GM21786 (cell line): ENCODE data around the gene NANOS2.

Experiments
- ATAC-seq: cut with Tn5 transposase; IDR thresholded peaks from one replicate; pipeline ENCODE4 v1.9.1; 2021; ENCODE audit not compliant: unreplicated experiment

NANOS2 gene

DNA sequence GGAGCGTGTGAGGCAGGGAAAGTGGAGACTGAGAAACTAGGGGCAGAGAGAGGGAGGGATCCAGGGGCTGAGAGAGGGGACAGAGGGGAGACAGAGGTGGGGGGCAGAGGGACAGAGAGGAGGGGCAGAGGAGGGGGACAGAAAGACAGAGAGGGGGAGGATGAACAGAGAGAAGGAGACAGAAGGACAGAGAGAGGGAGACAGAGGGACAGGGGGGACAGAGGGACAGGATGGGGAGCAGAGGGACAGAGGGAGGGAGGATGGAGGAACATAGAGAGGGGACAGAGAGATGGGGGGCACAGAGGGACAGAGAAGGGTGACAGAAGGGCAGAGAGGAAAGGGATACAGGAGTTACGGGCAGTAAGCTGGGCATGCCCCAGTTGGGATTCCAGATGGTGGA is 14.7 kb upstream of the NANOS2 start:
- no peak for ATAC-seq

DNA sequence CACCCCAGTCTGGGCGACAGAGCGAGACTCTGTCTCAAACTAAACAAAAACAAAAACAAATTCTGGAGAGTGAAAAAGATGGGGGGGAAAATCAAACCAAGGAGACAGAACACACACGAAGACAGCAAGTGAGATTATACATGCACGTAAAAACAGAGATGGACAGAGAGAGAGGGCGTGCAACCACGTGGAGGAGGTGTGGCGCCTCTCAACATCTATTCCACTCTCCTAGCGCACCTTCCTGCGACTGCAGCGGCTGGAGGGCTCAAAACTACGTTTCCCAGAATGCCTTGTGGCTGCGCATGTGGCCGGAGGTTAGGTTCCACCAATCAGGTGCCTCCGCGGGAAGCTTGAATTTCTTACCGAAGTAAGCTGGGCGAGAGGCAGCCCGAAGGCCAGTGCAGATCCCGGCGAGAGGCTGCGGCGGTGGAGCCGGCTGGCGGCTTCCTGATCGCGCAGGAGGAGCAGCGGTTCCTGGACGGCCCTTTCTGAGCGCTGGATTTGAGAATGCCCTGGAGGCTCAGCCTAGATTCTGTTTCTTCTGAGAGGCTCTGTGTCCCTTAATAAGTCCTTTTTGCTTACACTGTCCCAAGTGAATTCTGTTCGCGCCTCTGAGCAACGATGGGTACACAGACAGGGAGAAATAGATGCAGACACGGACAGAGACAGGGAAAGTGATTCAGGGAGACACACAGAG is 13.1 kb upstream of the NANOS2 start:
- ATAC-seq, result no peak

DNA sequence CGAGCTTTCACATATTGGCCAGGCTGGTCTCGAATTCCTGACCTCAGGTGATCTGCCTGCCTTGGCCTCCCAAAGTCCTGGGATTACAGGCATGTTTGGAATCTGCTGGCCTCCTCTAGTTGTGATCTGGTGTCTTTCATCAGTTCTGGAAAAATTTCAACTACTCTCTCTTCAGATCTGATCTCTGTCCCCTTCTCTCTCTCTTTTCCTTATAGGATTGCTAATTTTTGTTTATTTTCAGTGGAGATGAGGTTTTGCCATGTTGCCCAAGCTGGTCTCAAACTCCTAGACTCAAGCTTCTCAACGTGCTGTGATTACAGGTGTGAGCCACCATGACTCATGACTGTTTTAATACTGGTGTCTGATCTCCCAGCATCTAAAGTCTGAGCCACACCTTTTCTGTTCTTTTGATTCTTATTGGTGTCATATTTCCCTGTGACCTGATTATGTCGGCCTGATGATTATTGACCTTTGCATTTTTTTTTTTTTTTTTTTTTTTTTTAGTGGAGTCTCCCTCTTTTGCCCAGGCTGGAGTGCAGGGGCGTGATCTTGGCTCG is 10.4 kb upstream of the NANOS2 start:
- no peak for ATAC-seq

DNA sequence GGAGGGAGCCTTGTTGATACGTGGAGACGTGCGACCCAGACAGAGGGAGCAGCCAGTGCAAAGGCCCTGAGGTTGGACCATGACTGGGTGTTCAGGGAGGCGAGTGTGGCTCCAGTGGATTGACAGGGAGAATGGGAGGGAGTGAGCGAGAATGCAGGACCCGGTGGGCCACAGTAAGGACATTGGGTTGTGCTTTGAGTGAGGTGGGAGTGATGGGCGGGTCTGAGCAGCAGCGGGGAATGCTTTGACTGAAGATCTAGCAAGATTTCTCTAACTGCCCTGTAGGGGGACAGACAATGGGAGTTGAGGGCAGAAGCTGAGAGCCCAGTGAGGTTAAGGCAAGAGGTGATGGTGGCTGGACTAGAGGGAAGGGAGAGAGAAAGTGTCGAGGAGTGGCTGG is 7.7 kb upstream of the NANOS2 start:
- no peak for ATAC-seq

DNA sequence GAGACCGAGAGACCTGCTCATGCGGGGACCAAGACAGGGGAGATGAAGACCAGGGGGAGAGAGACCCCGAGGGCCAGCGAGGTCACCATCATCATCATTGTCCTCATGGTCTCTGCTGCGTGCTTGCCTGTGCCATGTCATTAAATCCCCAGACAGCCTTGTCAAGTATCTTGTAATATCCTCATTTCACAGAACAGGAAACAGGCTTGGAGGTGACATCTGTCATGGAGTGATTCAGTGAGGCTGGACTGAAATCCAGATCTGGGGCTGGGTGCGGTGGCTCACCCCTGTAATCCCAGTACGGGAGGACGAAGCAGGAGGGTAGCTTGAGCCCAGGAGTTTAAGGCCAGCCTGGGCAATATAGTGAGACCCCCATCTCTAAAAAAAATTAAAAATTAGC is 5.9 kb upstream of the NANOS2 start:
- ATAC-seq, result no peak

DNA sequence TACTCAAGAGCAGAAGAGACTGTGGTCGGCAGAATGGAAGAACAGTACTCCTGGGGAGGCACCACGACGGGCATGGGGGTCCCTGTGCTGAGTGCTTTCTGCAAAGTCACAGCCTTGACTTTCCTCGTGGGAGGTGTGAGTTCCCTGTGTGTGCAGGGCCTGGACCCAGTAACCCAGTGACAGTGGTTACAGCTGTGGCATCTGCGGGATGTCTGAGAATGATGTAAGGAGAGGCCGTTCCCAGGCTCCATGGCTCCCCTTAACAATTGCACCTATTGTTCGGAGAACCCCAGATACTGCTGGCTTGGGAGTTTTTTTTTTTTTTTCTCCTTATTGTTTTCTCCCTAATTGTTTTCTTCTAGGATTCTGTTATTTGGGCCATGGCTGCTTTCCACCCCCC is 5.1 kb upstream of the NANOS2 start:
- no peak for ATAC-seq

DNA sequence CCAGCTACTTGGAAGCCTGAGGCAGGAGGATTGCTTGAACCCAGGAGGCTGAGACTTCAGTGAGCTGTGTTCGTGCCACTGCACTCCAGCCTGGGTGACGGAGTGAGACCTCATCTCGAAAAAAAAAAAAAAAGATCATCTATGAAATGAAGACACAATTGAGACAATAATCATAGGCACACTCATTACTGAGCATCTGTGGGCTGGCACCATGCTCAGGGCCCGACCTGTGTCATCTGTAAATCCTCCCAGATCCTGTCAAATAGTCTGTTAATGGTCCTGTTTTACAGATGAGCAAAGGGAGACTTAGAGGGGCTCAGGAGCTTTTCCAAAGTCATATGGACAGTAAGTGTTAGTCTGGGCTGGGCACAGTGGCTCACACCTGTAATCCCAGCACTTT is 4.1 kb upstream of the NANOS2 start:
- ATAC-seq, result no peak

DNA sequence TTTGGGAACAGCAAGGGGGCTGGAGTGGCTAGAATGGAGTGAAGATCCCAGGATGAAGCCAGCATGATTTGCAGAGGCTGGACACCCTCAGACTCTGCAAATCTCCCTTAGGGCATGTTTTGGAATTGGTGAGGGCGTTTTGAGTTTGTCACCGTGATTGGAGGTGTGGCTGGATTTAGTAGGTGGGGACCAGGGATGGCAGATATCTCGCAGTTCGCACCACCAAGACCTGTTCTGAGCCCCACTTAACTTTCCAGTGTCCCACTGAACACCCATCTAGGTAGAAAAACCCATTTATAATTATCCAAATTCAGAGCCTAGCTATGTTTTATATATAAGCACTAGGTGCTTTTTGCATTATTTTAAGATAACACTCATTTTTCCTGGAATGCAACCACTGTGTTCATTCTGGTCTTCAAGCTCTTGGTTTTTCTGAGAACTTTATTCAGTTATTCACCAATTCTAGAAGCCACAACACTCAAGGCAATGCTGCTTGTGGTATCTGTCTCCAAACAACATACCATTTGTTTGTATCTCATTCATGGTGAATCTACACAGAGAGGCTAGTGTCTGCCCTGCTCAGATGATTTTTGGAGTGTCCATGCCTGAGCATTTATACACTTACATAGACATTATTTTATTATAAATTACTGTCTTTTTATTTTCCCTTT is 3.0 kb upstream of the NANOS2 start:
- no peak for ATAC-seq

DNA sequence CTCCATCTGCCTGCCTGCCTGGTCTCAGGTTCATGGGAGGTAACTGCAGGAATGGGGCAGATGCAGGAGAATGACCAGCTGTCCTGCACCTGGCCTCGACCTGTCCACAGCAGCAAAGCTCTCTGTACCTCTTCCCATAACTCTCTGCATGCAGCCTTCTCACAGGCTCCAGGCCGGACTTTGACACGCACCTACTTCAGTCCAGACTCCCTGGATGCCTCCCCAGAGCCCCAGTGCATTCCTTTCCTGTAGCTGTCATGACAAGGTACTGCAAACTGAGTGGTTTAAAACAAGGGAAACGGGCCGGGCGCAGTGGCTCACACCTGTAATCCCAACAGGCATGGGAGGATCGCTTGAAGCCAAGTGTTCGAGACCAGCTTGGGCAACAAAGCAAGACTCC is 3.3 kb downstream of the NANOS2 start:
- no peak for ATAC-seq

DNA sequence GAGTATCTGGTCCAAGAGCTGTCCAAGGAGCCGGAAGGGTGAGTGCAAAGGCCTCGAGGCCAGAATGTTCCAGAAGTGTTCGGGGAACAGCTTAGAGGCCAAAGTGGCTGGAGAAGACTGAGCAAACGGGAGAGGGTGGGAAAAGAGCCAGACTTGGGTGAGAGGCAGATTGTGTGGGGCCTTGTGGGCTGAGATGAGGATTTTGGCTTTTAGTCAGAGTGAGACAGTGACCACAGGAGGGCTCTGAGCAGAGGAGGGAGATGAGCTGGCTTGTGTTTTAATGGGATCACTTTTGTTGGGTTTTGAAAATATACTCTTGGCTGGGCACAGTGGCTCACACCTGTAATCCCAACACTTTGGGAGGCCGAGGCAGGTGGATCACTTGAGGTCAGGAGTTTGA is 5.6 kb downstream of the NANOS2 start:
- no peak for ATAC-seq

DNA sequence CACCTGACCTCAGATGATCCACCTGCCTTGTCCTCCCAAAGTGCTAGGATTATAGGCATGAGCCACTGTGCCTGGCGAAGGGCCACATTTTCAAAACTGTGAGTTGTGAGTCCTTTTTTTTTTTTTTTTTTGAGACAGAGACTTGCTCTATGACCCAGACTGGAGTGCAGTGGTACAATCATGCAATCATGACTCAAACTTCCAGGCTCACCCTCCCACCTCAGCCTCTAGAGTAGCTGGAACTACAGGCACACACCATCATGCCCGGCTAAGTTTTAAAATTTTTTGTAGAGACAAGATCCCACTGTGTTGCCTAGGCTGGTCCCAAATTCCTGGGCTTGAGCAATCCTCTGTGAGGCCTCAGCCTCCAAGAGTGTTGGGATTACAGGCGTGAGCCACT is 8.4 kb downstream of the NANOS2 start:
- ATAC-seq, result no peak

DNA sequence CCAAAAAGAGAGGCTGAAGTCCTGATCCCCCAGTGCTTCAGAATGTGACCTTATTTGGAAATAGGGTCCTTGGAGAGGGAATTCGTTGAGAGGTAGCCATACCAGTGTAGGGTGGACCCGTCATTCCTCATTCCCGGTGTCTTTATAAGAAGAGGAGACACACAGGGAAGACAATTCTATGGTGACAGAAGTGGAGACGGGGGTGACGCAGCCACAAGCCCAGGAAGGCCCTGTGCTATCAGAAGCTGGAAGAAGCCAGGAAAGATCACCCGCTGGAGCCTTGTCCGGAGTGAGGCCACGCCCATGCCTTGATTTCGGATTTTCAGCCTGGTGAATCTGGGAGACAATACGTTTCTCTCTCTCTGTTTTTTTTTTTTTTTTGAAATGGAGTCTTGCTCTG is 9.6 kb downstream of the NANOS2 start:
- no peak for ATAC-seq

DNA sequence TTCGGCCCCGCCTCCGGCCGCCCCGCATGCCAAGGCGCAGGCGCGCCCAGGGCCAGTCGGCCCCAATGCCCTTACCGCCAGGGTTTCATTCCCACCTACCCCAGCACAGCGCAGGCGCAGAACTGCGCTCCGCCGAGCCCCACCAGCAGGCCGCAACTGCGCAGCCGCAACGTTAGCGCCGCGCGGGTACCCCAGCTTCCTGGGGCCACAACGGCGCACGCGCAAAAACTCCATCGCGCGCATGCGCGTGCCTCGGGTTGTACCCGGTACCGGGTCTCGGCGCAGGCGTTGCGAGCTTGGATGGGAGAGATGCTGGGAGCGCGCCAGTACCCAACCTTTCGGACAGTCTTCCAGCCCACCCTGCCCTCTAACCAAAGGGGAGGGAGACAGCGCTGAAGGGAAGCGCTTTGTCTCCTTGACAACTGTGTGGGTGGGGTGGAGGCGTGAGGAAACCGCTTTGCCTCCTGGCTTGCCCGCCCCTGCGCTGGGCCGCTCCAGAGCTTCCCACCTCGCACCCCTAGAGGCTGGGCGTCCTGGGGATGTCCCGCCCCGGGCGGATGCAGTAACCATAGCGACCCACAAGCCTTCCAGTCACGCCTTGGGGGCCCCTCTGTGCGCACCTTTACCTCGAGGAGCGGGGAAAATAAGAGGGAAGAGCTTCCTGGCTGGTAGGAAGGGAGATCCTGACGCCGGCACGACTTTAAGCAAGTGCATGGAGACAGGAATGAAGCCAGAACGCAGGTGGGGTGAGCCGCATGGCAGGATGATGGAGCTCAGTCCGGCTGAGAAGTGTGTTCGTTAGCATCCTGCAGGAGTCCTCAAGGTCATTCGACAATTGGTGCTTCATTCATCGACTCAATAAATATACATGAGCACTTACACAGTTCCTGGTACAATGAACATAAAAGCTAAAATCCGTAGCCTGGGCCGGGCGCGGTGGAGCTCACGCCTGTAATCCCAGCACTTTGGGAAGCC is 11.6 kb downstream of the NANOS2 start:
- peak; percentile 87 for ATAC-seq

DNA sequence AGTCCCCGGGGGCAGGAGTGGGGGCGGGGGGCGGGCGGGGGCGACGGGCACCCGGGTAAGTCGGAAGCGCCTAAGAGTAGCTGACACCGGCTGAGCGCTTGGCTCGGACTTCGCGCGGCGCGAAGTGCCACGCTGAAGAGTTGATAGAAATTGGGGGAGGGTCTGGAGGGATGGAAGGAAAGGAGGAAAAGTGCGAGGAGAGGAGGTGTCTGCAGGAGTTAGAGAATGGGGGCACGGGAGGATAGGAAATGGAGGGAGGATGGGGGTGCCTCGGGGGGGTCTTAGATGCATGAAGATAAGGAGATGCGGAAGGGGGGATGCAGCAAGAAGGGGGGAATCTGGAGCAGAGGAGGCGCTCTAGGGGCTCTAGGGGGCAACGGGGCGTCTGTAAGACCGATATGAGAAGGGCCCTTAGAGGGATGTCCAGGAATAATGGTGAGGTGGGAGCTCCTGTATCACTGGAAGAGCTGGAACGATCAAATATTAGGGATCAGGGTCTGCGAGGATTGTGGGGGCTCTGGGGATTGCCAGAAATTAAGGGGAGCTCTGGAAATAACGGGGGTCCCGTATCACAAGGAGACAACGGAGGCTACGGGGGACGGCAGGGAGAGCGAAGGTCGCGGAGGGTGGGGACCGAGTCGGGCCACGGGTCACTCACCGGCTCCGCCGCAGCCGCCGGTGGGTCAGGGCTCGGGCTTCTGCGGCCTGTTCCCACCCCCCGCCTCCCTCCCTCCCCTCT is 12.5 kb downstream of the NANOS2 start, which contains the start of gene MYPOP:
Gene MYPOP, minus strand, starts transcription at position 702 of the 739 bp plus-strand sequence. CDS start 840 bp downstream, outside the sequence.
- ATAC-seq, result no peak

DNA sequence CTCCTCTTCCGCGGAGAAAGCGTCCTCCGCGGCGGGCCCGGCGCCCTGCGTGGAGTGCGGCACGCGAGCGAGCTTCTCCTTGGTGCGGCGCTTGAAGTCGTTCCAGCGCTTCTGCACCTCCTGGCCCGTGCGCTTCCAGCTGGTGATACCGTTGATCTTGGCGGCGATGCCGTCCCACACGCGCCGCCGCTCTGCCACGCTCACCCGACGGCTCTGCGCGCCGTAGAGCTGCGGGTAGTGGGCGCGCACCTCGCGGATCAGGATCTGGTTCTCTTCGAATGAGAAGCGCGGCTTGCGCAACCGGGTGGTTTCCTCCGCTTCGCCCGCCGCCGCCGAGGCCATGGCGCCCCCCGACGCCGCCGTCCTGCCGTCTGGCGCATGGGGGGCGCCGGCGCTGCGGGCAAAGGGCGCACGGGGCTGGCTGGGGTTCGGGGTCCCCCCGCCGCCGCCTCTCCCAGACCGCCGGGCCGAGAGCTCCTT is 13.1 kb downstream of the NANOS2 start:
- no peak for ATAC-seq

DNA sequence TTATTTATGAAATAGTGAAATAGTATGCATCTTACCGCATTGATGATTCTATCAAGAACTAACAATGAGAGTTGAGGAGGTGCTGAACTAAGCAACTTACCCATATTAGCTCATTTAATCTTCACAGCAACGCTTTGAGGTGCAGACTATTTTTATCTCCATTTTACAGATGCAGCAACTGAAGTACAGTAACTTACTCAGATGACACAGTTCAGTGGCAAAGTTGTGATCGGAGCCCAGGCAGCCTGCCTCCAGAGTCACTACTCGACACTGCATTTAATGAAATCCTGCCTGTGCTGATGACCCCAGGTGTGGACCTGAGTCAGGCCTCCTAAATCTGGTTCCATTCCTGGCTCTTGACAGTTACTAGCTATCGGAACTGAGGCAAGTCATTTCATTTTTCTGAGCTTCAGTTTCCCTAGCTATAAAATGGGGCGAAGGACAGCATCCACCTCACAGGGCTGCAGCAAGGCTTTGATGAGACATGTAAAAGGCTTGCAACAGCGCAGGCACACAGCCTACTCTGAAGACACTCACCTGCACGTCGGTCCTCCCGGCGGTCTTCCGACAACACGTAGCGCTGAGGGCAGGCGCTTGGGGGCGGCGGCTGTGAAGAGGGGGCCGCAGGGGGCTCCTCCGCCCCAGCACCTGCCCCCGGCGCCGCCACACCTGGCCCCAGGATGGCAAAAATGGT is 13.7 kb downstream of the NANOS2 start:
- ATAC-seq, result no peak

DNA sequence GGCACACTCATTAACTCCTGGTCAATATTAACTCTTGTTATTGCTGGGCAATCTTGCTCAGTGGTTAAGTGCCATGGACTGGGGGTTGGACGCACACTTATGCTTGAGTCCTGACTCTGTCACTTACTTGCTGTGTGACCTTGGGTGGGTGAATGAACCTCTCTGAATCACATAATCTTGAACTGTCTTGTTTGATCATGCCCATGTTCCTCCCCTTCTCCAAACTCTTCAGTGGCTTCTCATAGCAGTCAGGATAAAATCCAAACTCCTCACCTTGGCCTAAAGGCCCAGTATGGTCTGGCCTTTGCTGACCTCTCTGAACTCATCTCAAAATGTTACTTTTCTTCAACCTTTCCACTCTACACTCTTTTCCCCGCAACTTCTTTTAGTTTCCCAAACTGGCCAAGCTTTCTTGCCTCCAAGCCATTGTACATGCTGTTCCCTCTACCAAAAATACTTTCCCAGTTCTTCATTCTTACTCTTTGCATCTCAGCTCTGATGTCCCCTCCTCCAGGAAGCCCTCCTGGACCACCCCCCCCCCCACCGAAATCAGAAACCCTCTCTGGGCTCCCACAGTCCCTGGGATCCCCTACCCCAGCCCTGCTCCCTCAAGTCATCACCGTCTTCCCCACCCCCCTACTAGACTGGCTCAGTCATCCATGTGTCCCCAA is 14.5 kb downstream of the NANOS2 start:
- ATAC-seq, result no peak

DNA sequence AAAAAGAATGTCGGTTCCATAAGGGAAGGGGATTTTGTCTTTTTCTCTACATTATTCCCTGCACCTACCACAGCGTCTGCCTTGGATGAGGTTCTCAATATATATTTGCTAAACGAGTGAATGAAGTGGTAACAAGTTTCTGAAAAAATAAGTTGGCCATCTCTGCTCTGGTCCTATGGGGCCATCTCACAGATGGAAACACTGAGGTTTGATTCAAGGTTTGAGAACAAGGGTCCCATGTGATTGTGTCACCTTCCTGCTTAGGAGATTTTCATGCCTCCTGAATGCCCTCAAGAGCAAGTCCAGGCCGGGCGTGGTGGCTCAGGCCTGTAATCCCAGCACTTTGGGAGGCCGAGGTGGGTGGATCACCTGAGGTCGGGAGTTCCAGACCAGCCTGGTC is 15.3 kb downstream of the NANOS2 start:
- no peak for ATAC-seq

DNA sequence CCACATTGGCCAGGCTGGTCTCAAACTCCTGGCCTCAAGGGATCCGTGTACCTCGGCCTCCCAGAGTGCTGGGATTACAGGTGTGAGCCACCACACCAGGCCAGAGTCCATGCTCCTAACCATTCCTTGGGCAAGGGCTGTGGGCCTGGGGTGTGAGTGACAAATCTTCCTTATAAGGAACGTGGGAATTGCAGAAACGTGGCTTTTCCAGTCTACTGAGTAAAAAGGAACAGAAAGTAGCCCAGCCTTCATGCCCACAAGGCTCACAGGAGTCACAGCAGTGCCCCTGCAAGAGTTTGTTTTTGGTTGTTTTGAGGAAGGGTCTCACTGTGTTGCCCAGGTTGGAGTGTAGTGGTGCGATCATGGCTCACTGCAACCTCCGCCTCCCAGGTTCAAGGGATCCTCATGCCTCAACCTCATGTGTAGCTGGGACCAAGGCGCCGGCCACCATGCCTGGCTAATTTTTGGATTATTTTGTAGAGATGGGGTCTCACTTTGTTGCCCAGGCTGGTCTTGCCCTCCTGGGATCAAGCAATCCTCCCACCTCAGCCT is 17.2 kb downstream of the NANOS2 start:
- ATAC-seq, result no peak
